Activated CD8-positive, alpha-beta memory T cell treated with anti-CD3 and anti-CD28 coated beads, Interleukin-2, amount 10 ng/mL, durations not matched to agents 7 days and 5 days (primary cell): ENCODE measurements around the gene FOXL1. TPM values are rescaled to one million over a fixed set of nuclear protein-coding genes. Genes with fewer than 3 reads are reported as not detected.

Experiments used
- ATAC-seq: fragments of 150-1000 bp; cut with Tn5 transposase; one replicate; pipeline ENCODE4 v1.10.0; 2021; ENCODE audit warnings: moderate library complexity
- CTCF ChIA-PET: fragments of 350-600 bp; sonication (Branson Sonifier 250); formaldehyde crosslinking; loops from one replicate; lab custom pipeline; 2021; ENCODE audit warnings: antibody characterized with exemption; lab: Charles Lee
- DNase-seq: peaks from one replicate; pipeline ENCODE4 v3.0.0-alpha.2; 2020
- H3K27ac Mint-ChIP-seq: one replicate; pipeline ENCODE4 v1.8.0; 2021; ENCODE audit warnings: mild to moderate bottlenecking, mixed read lengths
- H3K27me3 Mint-ChIP-seq: one replicate; pipeline ENCODE4 v1.8.0; 2021; ENCODE audit warnings: mixed read lengths
- H3K36me3 Mint-ChIP-seq: one replicate; pipeline ENCODE4 v1.8.0; 2021; ENCODE audit warnings: mild to moderate bottlenecking, mixed read lengths
- H3K4me1 Mint-ChIP-seq: one replicate; pipeline ENCODE4 v1.8.0; 2021; ENCODE audit warnings: mixed read lengths
- H3K4me3 Mint-ChIP-seq: one replicate; pipeline ENCODE4 v1.8.0; 2021; ENCODE audit warnings: mild to moderate bottlenecking, moderate library complexity, mixed read lengths
- H3K9me3 Mint-ChIP-seq: one replicate; pipeline ENCODE4 v1.8.0; 2022; ENCODE audit warnings: low read depth, mixed read lengths
- total RNA-seq, 2 experiments: library from RNA; stranded (reverse); gene quantifications; one replicate each; pipeline ENCODE4 v1.2.3, GENCODE V29; 2021

Gene FOXL1
- total RNA-seq, 2 experiments from 2014 or later = not detected

DNA sequence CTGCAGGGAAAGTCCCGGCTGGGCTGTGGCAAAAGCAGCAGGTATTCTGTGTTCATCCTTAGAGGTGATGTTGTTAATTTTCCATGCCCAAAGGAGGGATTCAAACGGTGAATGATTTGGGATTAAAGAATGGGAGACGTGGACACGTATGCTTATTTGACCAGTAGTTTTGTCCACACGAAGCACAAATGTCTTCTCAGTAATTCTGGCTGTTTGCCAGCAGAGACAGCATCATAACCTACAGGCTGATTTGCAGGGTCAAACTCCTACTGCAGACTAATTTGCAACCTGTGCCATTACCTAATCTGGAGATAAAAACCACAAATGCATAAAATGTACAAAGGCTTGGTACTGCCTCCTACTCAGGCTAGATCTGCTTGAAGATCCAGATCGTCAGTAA, 37.5 kb upstream of the FOXL1 start:
- Mint-ChIP-seq H3K4me3 (no peak overlapping the region), H3K9me3 (no peaks in the 10 kb centered on the region), H3K36me3 (peaks cover 9% of the 10 kb centered on the region), H3K27me3 (no peaks in the 10 kb centered on the region), H3K4me1 (no peaks in the 10 kb centered on the region), H3K27ac (no peak overlapping the region)
- ATAC-seq (no peak), DNase-seq (no peak)
- CTCF ChIA-PET = no interaction called here

- H3K36me3 Mint-ChIP-seq = peaks cover 9% of the 10 kb centered on the region
- CTCF ChIA-PET = no interaction called here
- DNase-seq = no peak
- no peaks in the 10 kb centered on the region for H3K27me3 Mint-ChIP-seq
- no peak for ATAC-seq
- H3K4me1 Mint-ChIP-seq = no peaks in the 10 kb centered on the region
- H3K4me3 Mint-ChIP-seq = no peak overlapping the region
- no peak overlapping the region for H3K27ac Mint-ChIP-seq
- H3K9me3 Mint-ChIP-seq = no peaks in the 10 kb centered on the region
Observed at GRCh38 chr16:86541560-86541959, 36.8 kb upstream of the FOXL1 start.

GRCh38 chr16:86542756-86543750, 35.3 kb upstream of the FOXL1 start:
- no peaks in the 10 kb centered on the region for H3K9me3 Mint-ChIP-seq
- no peak overlapping the region for H3K4me3 Mint-ChIP-seq
- no peaks in the 10 kb centered on the region for H3K4me1 Mint-ChIP-seq
- ATAC-seq (no peak), DNase-seq (no peak)
- no peak overlapping the region for H3K27ac Mint-ChIP-seq
- H3K27me3 Mint-ChIP-seq = no peaks in the 10 kb centered on the region
- H3K36me3 Mint-ChIP-seq = peaks cover 11% of the 10 kb centered on the region
- CTCF ChIA-PET = no interaction called here

DNA sequence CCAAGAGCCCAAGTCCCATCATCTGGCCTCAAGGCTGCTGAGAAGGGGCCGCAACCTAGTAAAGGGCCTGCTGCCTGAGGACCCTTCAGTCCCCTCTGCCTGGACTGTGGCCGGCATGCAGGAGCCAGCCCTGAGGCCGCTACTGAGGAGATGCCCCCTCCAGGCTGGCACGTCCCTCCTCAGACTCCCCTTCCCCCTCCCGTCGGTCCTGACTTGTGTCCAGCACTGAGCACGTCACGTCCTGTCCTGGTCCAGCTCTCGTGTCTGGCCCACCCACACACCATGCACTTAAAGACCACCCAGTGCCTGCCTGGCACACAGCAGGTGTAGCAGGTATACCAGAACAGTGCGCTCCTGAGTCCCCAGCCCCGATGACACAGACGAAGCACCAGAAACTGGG, 32.9 kb upstream of the FOXL1 start:
- no peaks in the 10 kb centered on the region for H3K9me3 Mint-ChIP-seq
- DNase-seq (no peak), ATAC-seq (no peak)
- H3K36me3 Mint-ChIP-seq = peaks cover 12% of the 10 kb centered on the region
- peaks cover 4% of the 10 kb centered on the region for H3K4me1 Mint-ChIP-seq
- H3K27ac Mint-ChIP-seq = no peak overlapping the region
- CTCF ChIA-PET = no interaction called here
- no peaks in the 10 kb centered on the region for H3K27me3 Mint-ChIP-seq
- no peak overlapping the region for H3K4me3 Mint-ChIP-seq

DNA sequence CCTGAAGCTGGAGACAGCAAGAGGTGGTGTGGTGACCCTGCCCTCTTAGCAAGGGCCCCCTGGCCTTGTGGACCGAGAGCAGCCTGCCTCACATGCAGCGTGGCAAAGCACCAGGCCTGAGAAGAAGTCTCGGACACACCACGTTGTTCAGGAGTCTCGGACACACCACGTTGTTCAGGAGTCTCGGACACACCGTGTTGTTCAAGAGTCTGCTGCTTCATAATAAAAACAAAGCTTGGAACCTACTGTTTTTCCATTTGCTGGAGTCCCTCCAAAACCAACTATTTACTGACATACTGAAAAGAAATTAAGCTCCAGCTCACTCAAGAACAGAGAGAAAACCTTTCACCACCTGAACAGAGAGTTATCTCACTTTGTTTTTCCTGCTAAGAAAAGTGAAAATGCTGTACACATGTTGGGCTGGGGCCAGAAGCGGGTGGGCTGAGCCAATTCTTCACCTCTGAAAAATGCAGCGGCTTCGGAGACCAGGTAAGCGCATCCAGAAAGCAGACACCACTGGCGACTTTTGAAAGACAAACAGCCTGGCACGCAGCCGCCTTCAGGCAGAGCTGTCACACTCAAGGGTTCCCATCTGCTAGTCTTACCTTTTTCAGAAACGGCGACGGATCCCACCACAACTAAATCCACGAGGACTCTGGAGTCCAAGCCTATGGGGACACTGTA, 32.3 kb upstream of the FOXL1 start:
- Mint-ChIP-seq H3K4me1 (peaks cover 4% of the 10 kb centered on the region), H3K36me3 (peaks cover 12% of the 10 kb centered on the region), H3K27me3 (no peaks in the 10 kb centered on the region), H3K4me3 (no peak overlapping the region), H3K27ac (no peak overlapping the region), H3K9me3 (no peaks in the 10 kb centered on the region)
- CTCF ChIA-PET = no interaction called here
- DNase-seq (no peak), ATAC-seq (no peak)

- peaks cover 4% of the 10 kb centered on the region for H3K4me1 Mint-ChIP-seq
- no peaks in the 10 kb centered on the region for H3K27me3 Mint-ChIP-seq
- H3K9me3 Mint-ChIP-seq = no peaks in the 10 kb centered on the region
- no peak for DNase-seq
- CTCF ChIA-PET = no interaction called here
- no peak overlapping the region for H3K27ac Mint-ChIP-seq
- peaks cover 14% of the 10 kb centered on the region for H3K36me3 Mint-ChIP-seq
- no peak overlapping the region for H3K4me3 Mint-ChIP-seq
- no peak for ATAC-seq
Observed at GRCh38 chr16:86546638-86547013, 31.7 kb upstream of the FOXL1 start.

GRCh38 chr16:86547286-86547685, 31.1 kb upstream of the FOXL1 start:
- Mint-ChIP-seq H3K27ac (no peak overlapping the region), H3K4me1 (peaks cover 4% of the 10 kb centered on the region), H3K27me3 (no peaks in the 10 kb centered on the region), H3K9me3 (no peaks in the 10 kb centered on the region), H3K4me3 (no peak overlapping the region), H3K36me3 (peaks cover 14% of the 10 kb centered on the region)
- ATAC-seq (no peak), DNase-seq (no peak)
- CTCF ChIA-PET = no interaction called here

- peak overlapping the region; percentile 3 for H3K27ac Mint-ChIP-seq
Observed at GRCh38 chr16:86549076-86549892, 29.1 kb upstream of the FOXL1 start.

GRCh38 chr16:86549893-86550190, 28.5 kb upstream of the FOXL1 start:
- DNase-seq = no peak
- H3K4me3 Mint-ChIP-seq = no peak overlapping the region
- peaks cover 13% of the 10 kb centered on the region for H3K4me1 Mint-ChIP-seq
- H3K9me3 Mint-ChIP-seq = no peaks in the 10 kb centered on the region
- peaks cover 16% of the 10 kb centered on the region for H3K36me3 Mint-ChIP-seq
- CTCF ChIA-PET = interaction anchor here (0.9 to 2.0 kb wide), 3 partner anchors 30 to 729 kb away, joined by 3 to 5 read pairs (median 3); no protein-coding TSS in a partner anchor
- no peak for ATAC-seq
- H3K27me3 Mint-ChIP-seq = no peaks in the 10 kb centered on the region
- H3K27ac Mint-ChIP-seq = no peak overlapping the region

More at GRCh38 chr16:86549076-86549892, 29.1 kb upstream of the FOXL1 start:
- CTCF ChIA-PET = interaction anchor here (0.9 to 2.0 kb wide), 2 partner anchors 32 to 728 kb away, joined by 3 to 5 read pairs; no protein-coding TSS in a partner anchor
- H3K27me3 Mint-ChIP-seq = no peaks in the 10 kb centered on the region
- peaks cover 19% of the 10 kb centered on the region for H3K36me3 Mint-ChIP-seq
- H3K4me3 Mint-ChIP-seq = no peak overlapping the region
- ATAC-seq (peak; percentile 57), DNase-seq (peak; percentile 50)
- H3K4me1 Mint-ChIP-seq = peaks cover 12% of the 10 kb centered on the region
- no peaks in the 10 kb centered on the region for H3K9me3 Mint-ChIP-seq

DNA sequence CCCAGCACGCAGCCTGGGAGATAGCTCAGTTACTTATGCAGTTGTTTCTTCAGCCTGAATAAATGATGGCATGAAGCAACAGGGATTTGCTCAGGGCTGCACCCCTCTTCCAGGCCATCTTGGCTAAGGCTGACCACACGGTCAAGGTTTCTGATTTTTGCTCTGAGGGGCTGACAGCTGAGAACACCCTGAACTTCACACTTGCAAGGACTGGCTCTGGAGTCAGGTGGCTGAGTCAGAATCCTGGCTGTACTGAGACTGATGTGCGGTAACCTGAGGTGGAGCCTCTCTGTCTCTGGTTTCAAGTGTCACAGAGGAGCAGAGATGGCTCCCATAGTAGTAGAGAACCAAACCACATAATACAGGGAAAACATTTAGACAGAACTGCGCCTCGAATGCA, 28.1 kb upstream of the FOXL1 start:
- Mint-ChIP-seq H3K4me1 (peaks cover 14% of the 10 kb centered on the region), H3K27ac (no peak overlapping the region), H3K9me3 (no peaks in the 10 kb centered on the region), H3K4me3 (no peak overlapping the region), H3K27me3 (no peaks in the 10 kb centered on the region), H3K36me3 (peaks cover 13% of the 10 kb centered on the region)
- DNase-seq (no peak), ATAC-seq (no peak)
- CTCF ChIA-PET = interaction anchor here (1.4 to 2.0 kb wide), 2 partner anchors 31 to 729 kb away, joined by 3 to 5 read pairs; no protein-coding TSS in a partner anchor

GRCh38 chr16:86553356-86553755, 25.0 kb upstream of the FOXL1 start:
- H3K27ac Mint-ChIP-seq = no peak overlapping the region
- DNase-seq = no peak
- ATAC-seq = no peak
- H3K4me1 Mint-ChIP-seq = peaks cover 19% of the 10 kb centered on the region
- peaks cover 4% of the 10 kb centered on the region for H3K27me3 Mint-ChIP-seq
- H3K36me3 Mint-ChIP-seq = peaks cover 7% of the 10 kb centered on the region
- no peak overlapping the region for H3K4me3 Mint-ChIP-seq
- no peaks in the 10 kb centered on the region for H3K9me3 Mint-ChIP-seq
- CTCF ChIA-PET = interaction anchor here (1.4 kb wide), 1 partner anchor 11 kb away, joined by 3 read pairs; no protein-coding TSS in a partner anchor

DNA sequence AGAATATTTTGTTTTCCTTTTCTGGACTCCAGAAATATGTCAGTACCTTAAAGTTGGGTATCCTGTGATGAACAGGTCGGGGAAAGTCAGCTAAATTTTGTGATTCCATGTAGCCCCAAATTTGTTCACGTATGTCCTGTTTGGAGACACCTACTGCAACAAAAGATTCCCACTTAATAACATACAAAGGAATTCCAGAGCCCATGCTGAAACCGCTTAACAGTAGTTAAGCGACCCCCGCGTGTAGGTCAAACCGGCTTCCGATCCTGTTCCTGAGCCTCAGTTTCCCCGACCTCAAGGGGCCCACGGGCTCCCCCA, 23.8 kb upstream of the FOXL1 start:
- Mint-ChIP-seq H3K4me3 (peak overlapping the region; percentile 84), H3K9me3 (no peaks in the 10 kb centered on the region), H3K27me3 (peaks cover 4% of the 10 kb centered on the region), H3K27ac (peak overlapping the region; percentile 98), H3K36me3 (peaks cover 7% of the 10 kb centered on the region), H3K4me1 (peaks cover 16% of the 10 kb centered on the region)
- ATAC-seq = peak; percentile 4
- no peak for DNase-seq
- CTCF ChIA-PET = interaction anchor here (1.0 kb wide), 1 partner anchor 10 kb away, joined by 3 read pairs; no protein-coding TSS in a partner anchor
